GM19395 (cell line): Measurements from ENCODE around the gene PIK3IP1.

Experiments used
- ATAC-seq: cut with Tn5 transposase; IDR thresholded peaks from one replicate; pipeline ENCODE4 v1.9.1; 2021; ENCODE audit warnings: mild to moderate bottlenecking, moderate library complexity; ENCODE audit not compliant: unreplicated experiment

PIK3IP1 gene

DNA sequence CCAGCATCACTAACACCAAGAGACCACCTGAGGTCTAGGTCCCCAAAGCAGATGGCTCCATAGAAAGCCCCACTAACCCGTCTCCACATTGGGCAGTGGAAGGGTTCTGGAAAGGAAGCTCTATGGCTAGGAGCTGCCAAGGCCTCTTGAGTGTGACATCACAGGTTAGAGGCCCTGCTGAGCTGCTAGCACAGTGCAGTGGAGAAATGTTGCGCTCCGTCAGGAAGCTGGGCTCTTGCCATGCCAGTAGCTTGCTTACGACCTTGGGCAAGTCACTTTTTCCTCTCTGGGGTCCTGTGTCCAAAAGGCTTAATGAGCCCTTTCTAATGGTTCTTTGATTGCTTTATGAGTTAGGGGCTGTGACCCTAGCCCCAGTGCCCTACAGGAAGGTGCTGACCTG lies 10.6 kb downstream of the PIK3IP1 start:
- ATAC-seq = no peak

- no peak for ATAC-seq
Observed at GRCh38 chr22:31279821-31280505, 12.3 kb downstream of the PIK3IP1 start.

DNA sequence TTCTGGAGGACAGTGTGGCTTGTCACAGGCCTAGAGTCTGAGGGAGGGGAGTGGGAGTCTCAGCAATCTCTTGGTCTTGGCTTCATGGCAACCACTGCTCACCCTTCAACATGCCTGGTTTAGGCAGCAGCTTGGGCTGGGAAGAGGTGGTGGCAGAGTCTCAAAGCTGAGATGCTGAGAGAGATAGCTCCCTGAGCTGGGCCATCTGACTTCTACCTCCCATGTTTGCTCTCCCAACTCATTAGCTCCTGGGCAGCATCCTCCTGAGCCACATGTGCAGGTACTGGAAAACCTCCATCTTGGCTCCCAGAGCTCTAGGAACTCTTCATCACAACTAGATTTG lies 13.0 kb downstream of the PIK3IP1 start:
- no peak for ATAC-seq

GRCh38 chr22:31278626-31279326 lies 13.5 kb downstream of the PIK3IP1 start:
- no peak for ATAC-seq

GRCh38 chr22:31278151-31278621 lies 14.1 kb downstream of the PIK3IP1 start:
- ATAC-seq = no peak

- ATAC-seq = no peak
Observed at GRCh38 chr22:31277741-31278140, 14.5 kb downstream of the PIK3IP1 start.

DNA sequence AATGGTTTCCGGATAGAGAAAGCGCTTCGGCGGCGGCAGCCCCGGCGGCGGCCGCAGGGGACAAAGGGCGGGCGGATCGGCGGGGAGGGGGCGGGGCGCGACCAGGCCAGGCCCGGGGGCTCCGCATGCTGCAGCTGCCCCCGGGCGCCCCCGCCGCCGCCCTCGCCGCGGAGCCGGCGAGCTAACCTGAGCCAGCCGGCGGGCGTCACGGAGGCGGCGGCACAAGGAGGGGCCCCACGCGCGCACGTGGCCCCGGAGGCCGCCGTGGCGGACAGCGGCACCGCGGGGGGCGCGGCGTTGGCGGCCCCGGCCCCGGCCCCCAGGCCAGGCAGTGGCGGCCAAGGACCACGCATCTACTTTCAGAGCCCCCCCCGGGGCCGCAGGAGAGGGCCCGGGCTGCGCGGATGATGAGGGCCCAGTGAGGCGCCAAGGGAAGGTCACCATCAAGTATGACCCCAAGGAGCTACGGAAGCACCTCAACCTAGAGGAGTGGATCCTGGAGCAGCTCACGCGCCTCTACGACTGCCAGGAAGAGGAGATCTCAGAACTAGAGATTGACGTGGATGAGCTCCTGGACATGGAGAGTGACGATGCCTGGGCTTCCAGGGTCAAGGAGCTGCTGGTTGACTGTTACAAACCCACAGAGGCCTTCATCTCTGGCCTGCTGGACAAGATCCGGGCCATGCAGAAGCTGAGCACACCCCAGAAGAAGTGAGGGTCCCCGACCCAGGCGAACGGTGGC lies 15.7 kb downstream of the PIK3IP1 start:
- ATAC-seq = no peak

- ATAC-seq = no peak
Observed at GRCh38 chr22:31275576-31275975, 16.7 kb downstream of the PIK3IP1 start.

DNA sequence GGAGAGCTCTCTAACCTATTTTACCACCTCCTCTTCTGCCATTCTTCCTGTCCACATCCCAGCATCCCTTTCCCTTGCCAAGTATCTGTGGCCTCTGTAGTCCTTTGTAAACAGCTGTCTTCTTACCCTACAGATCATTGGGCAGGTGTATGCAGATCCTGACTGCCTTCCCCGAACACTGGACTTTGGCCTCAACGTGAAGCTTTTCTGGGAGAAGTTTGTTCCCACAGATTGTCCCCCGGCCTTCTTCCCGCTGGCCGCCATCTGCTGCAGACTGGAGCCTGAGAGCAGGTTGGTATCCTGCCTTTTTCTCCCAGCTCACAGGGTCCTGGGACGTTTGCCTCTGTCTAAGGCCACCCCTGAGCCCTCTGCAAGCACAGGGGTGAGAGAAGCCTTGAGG lies 17.3 kb downstream of the PIK3IP1 start:
- no peak for ATAC-seq

DNA sequence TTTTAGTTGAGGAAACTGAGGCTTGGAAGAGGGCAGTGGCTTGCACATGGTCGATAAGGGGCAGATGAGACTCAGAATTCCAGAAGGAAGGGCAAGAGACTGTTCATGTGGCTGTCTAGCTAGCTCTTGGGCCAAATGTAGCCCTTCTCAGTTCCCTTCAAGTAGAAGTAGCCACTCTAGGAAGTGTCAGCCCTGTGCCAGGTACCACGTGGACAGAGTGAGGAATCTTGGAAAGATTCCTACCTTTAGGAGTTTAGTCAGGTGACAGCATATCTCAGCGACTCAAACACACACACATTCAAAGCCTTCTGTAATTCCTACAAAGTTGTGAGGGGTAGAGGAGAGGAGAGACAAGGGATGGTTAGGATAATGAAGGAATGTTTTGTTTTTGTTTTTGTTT lies 18.3 kb downstream of the PIK3IP1 start:
- ATAC-seq = no peak

- ATAC-seq = no peak
Observed at GRCh38 chr22:31272522-31273446, 19.5 kb downstream of the PIK3IP1 start.

GRCh38 chr22:31271485-31271884 lies 20.8 kb downstream of the PIK3IP1 start:
- no peak for ATAC-seq

- no peak for ATAC-seq
Observed at GRCh38 chr22:31271026-31271425, 21.3 kb downstream of the PIK3IP1 start.

DNA sequence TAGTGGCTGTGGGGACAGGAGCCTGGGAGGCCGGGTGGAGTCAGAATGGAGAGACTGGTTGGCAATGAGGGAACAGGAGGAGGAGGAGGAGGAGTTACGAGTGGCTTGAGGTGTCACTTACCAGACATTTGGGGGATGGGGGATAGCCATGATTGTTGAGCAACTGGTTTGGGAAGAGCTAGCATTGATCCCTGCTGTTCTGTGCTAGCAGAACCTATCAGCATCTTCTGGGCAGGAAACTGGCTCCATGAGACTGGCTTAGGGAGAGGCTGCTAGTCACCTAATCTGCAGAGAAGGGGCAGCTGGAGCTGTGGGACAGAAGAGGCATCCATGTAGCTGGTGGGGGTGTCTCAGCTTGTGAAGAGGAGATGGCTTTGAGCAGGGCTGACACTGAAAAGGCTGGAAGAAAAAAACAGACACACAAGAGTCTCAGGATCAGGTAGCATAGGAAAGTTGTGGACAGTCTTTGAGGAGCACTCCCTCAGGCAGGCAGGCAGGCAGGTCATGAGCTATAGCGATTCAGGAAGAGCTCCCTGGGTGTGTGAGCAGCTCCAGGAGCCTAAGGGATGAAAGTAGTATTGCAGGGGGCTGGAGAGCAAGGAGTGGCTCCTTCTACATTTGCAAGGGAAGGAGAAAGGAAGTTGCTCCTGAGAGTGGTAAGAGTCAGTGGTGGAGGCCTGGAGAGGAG lies 22.3 kb downstream of the PIK3IP1 start:
- ATAC-seq = no peak

DNA sequence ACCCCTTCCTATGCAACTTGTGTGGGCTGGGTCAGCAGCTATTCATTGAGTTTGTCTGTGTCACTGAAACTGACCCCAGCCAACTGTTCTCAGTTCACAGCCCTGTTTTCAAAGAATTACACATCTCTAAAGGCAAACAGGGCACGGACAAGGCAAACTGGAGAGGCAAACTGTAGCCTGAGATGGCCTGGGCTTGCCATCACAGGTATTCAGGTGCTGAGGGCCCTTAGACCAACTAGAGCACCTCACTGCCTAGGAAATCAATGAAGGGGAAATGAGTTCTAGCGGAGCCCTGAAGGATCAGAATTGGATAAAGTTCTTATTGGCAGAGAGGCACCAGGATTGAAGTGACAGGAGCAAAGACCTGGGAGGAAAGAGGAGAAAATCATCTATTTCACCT lies 24.0 kb downstream of the PIK3IP1 start:
- ATAC-seq = no peak

DNA sequence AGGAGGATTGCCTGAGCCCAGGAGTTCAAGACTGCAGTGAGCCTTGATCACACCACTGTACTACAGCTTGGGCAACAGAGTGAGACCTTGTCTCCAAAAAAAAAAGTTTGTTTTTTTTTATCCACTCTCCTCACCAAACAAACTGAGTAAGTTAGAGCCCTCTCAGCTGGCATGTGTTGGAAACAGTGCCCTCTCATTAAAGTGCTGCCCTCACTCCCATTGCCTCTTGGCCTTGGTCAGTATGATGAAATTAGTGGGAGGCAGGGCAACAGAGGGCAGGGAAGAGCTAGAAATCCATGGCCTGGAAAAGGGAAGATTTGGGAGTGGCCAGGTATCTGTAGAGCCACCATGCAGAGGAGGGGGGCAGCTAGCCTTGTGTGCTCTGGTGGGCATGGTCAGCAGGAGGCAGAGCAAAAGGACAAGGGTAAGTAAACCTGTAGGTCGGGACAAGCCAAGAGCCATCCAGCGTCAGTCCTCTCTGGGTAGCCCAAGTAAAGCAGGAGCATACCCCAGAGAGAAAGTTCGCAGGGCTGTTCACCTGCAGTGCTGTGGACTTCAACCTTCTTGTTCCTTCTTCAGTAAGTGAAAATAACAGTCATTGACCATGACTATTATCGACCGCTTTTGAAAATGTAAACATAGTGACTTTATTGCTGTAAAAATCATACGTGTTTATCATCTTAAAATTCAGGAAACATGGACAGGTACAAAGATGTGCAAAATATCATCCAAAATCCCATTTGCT lies 28.2 kb downstream of the PIK3IP1 start:
- no peak for ATAC-seq

DNA sequence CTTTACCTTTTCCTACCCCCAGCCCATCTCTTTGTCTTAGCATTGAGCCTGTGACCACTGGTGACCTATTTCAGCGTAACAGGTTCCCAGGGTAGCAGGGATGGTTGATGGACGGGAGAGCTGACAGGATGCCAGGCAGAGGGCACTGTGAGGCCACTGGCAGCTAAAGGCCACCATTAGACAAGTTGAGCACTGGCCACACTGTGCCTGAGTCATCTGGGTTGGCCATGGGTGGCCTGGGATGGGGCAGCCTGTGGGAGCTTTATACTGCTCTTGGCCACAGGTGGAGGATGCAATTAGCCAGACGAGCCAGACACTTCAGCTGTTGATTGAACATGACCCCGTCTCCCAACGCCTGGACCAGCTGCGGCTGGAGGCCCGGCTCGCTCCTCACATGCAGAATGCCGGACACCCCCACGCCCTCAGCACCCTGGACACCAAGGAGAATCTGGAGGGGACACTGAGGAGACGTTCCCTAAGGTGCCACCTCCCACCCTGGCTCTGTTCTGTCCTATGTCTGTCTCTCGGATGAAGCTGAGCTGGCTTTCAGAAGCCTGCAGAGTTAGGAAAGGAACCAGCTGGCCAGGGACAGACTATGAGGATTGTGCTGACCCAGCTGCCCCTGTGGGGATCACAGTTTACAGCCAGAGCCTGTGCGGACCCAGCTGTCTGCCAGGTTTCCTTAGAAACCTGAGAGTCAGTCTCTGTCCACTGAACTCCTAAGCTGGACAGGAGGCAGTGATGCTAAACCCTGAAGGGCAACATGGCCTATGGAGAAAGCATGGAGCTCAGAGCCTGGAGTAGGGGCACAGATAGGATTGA lies 29.8 kb downstream of the PIK3IP1 start:
- ATAC-seq = no peak

- ATAC-seq = no peak
Observed at GRCh38 chr22:31260474-31260856, 31.8 kb downstream of the PIK3IP1 start.
